ENCODE data around the gene LCNL1. TPM values are rescaled to one million over a fixed set of nuclear protein-coding genes. Genes with fewer than 3 reads are reported as not detected.

Gene LCNL1
- total and polyA plus RNA-seq, 2 experiments from 2014 or later = 0.13 to 0.47 TPM

DNA sequence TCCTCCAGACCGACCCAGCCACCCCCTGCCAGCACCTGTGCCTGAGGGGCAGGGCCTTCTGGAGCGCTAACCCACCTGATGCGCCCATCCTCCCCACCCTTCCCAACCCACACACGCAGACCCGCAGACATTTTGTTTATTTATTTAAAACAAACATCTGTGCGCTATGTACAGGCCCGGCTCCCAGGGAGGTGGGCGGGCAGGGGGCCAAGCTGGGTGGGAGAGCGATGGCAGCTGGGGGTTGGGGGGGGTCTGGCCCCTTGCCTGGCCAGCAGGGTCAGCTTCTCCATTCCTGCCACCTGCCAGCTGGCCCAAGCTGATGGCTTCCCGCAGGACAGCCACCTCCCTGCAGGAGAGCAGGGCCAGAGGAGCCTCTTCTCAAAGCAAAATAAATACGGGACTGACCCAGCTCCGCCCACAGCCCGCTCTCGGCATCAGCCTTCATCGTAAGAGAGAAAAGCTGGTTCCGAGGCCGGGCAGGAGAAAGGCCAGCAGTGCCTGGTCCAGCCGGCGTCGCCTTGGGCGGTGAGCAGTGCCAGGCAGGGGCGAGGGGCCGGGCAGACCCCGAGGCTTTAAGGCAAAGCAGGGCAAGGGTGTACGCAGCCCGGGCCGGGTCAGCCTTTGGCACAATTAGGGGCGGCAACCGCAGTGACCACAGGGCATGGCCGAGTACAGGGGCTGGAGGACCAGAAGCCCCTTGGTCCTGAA lies 24.5 kb downstream of the LCNL1 start:
- no peaks in the 10 kb centered on the region for H3K36me3 ChIP-seq (replicated peaks; ENCODE audit: insufficient read depth, low read depth)
- no peaks in the 10 kb centered on the region for H3K27me3 ChIP-seq
- H3K27ac ChIP-seq = no peak overlapping the region
- H3K4me2 ChIP-seq = no peak overlapping the region
- no peaks in the 10 kb centered on the region for H3K9me2 ChIP-seq (replicated peaks; ENCODE audit: insufficient read depth)
- no peaks in the 10 kb centered on the region for H4K20me1 ChIP-seq (ENCODE audit: insufficient read depth, poor library complexity, severe bottlenecking)
- DNase-seq (ENCODE audit: low spot score) = no peak
- no peaks in the 10 kb centered on the region for H3K9me3 ChIP-seq (ENCODE audit: low read depth)
- no peaks in the 10 kb centered on the region for H3K79me2 ChIP-seq
- H3K4me1 ChIP-seq (ENCODE audit: insufficient read depth) = no peaks in the 10 kb centered on the region
- TF ChIP-seq, protein P1, sequence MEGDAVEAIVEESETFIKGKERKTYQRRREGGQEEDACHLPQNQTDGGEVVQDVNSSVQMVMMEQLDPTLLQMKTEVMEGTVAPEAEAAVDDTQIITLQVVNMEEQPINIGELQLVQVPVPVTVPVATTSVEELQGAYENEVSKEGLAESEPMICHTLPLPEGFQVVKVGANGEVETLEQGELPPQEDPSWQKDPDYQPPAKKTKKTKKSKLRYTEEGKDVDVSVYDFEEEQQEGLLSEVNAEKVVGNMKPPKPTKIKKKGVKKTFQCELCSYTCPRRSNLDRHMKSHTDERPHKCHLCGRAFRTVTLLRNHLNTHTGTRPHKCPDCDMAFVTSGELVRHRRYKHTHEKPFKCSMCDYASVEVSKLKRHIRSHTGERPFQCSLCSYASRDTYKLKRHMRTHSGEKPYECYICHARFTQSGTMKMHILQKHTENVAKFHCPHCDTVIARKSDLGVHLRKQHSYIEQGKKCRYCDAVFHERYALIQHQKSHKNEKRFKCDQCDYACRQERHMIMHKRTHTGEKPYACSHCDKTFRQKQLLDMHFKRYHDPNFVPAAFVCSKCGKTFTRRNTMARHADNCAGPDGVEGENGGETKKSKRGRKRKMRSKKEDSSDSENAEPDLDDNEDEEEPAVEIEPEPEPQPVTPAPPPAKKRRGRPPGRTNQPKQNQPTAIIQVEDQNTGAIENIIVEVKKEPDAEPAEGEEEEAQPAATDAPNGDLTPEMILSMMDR (IDR thresholded peaks at IDR 0.05; ENCODE audit: poor library complexity) = no peak
- TF ChIP-seq EZH2phosphoT487 (IDR thresholded peaks at IDR 0.05; ENCODE audit: low read depth, severe bottlenecking, unreplicated experiment) (no peak), EZH2 (IDR thresholded peaks at IDR 0.05; ENCODE audit: borderline replicate concordance) (no peak)
- no peak overlapping the region for H3K4me3 ChIP-seq
- no peak overlapping the region for H2AFZ ChIP-seq
- WGBS (ENCODE audit: low lambda C conversion rate, missing lambda C conversion rate) = 77% methylated on average over 29 of the region's 30 CpGs

DNA sequence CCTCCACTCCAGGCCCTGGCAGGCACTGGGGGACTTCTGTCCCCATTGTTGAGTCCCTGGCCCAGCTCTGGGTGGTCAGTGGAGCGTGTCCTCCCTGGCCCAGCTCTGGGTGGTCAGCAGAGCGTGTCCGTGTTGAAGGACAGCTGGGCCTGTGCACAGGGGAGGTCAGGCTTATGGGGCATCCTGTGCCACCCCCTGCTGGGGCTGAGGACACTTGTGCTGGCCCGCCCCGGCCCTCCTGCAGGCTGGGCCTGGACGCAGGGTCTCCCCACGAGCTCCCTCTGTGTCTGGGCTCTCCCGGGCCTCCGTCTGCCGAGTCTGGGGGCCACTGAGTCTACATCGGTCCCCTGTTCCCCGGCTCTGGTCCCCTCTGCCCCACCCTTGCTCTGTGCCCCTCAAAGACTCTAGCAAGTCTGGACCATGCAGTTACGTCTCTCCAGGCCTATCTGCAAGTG lies 25.1 kb downstream of the LCNL1 start:
- Histone ChIP-seq H3K36me3 (replicated peaks; ENCODE audit: insufficient read depth, low read depth) (no peaks in the 10 kb centered on the region), H3K27me3 (no peaks in the 10 kb centered on the region)
- WGBS (ENCODE audit: low lambda C conversion rate, missing lambda C conversion rate) = 96% methylated on average over 13 of the region's 13 CpGs

DNA sequence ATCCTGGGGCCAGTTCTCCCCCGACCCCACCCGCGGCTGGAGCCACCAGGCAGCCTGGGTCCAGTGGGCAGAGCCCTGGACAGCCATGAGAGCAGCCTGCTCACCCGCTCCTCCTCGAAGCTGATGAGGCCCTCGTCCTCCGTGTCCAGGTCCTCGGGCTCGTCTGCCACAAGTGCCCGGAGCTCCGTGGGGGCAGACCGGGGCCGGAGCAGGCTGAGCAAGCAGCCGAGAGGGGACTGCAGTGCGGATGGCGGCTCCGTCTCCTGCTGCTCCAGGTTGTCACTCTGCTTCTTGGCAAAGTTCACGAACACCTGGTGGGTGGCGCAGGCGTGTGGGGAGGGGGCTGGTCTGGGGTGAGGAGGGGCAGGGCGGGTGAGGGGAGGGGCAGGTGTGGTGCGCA lies 25.5 kb downstream of the LCNL1 start:
- TF ChIP-seq EZH2phosphoT487 (IDR thresholded peaks at IDR 0.05; ENCODE audit: low read depth, severe bottlenecking, unreplicated experiment) (no peak), EZH2 (IDR thresholded peaks at IDR 0.05; ENCODE audit: borderline replicate concordance) (no peak)
- TF ChIP-seq, protein P1 (IDR thresholded peaks at IDR 0.05; ENCODE audit: poor library complexity) = no peak
- no peaks in the 10 kb centered on the region for H3K36me3 ChIP-seq (replicated peaks; ENCODE audit: insufficient read depth, low read depth)
- WGBS (ENCODE audit: low lambda C conversion rate, missing lambda C conversion rate) = 89% methylated on average over 20 of the region's 22 CpGs

More for the DNA sequence above, 25.1 kb downstream of the LCNL1 start:
- TF ChIP-seq EZH2 (IDR thresholded peaks at IDR 0.05; ENCODE audit: borderline replicate concordance) (no peak), EZH2phosphoT487 (IDR thresholded peaks at IDR 0.05; ENCODE audit: low read depth, severe bottlenecking, unreplicated experiment) (no peak)
- TF ChIP-seq, protein P1 (IDR thresholded peaks at IDR 0.05; ENCODE audit: poor library complexity) = no peak
- Histone ChIP-seq H3K9me2 (replicated peaks; ENCODE audit: insufficient read depth) (no peaks in the 10 kb centered on the region), H4K20me1 (ENCODE audit: insufficient read depth, poor library complexity, severe bottlenecking) (no peaks in the 10 kb centered on the region), H3K79me2 (no peaks in the 10 kb centered on the region), H3K4me2 (no peak overlapping the region), H3K4me1 (ENCODE audit: insufficient read depth) (no peaks in the 10 kb centered on the region), H3K9me3 (ENCODE audit: low read depth) (no peaks in the 10 kb centered on the region), H3K27ac (no peak overlapping the region), H3K4me3 (no peak overlapping the region), H2AFZ (no peak overlapping the region)
- no peak for DNase-seq (ENCODE audit: low spot score)

More for the DNA sequence above, 25.5 kb downstream of the LCNL1 start:
- no peaks in the 10 kb centered on the region for H3K9me2 ChIP-seq (replicated peaks; ENCODE audit: insufficient read depth)
- no peak for DNase-seq (ENCODE audit: low spot score)
- no peak overlapping the region for H3K4me2 ChIP-seq
- no peaks in the 10 kb centered on the region for H3K79me2 ChIP-seq
- H3K4me1 ChIP-seq (ENCODE audit: insufficient read depth) = no peaks in the 10 kb centered on the region
- no peak overlapping the region for H3K4me3 ChIP-seq
- no peak overlapping the region for H2AFZ ChIP-seq
- no peaks in the 10 kb centered on the region for H3K9me3 ChIP-seq (ENCODE audit: low read depth)
- H3K27me3 ChIP-seq = no peaks in the 10 kb centered on the region
- no peak overlapping the region for H3K27ac ChIP-seq
- H4K20me1 ChIP-seq (ENCODE audit: insufficient read depth, poor library complexity, severe bottlenecking) = no peaks in the 10 kb centered on the region

All from hepatocyte (in vitro differentiated cells).